ENCODE measurements around the gene KRTAP3-2.

DNA sequence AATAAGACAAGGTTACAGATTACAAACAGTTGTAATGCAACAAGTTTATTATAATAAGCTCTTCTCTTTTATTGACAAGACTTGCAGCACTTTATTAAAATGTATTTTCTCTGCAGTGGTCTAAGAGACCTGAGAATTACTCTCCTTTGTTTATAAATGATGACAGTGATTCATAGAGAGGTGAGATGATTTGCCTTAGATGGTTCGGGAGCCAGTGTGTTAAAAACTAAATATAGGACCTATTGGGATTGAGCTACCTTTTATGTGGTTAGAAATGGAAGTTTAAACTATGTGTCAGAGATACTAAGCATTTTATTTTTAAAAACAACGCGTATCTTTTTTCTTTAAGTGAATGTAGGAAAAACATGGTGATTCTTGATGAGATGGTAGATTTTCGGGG lies 2.9 kb downstream of the KRTAP3-2 start:
- TF ChIP-seq, protein P1, sequence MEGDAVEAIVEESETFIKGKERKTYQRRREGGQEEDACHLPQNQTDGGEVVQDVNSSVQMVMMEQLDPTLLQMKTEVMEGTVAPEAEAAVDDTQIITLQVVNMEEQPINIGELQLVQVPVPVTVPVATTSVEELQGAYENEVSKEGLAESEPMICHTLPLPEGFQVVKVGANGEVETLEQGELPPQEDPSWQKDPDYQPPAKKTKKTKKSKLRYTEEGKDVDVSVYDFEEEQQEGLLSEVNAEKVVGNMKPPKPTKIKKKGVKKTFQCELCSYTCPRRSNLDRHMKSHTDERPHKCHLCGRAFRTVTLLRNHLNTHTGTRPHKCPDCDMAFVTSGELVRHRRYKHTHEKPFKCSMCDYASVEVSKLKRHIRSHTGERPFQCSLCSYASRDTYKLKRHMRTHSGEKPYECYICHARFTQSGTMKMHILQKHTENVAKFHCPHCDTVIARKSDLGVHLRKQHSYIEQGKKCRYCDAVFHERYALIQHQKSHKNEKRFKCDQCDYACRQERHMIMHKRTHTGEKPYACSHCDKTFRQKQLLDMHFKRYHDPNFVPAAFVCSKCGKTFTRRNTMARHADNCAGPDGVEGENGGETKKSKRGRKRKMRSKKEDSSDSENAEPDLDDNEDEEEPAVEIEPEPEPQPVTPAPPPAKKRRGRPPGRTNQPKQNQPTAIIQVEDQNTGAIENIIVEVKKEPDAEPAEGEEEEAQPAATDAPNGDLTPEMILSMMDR (IDR thresholded peaks at IDR 0.05): no peak
- no peak for TF ChIP-seq POLR2A (IDR thresholded peaks at IDR 0.05)

Data from uterus (tissue), 2 donors.